GM10266 (cell line): ENCODE data around the gene PTCH1.

Experiments used
- DNase-seq: peaks from one replicate; pipeline ENCODE4 v3.0.0; 2012; ENCODE audit errors: extremely low spot score
- TF ChIP-seq, protein P1 (sequence below): IDR thresholded peaks from 2 replicates; pipeline ENCODE4 v1.5.1; 2012; ENCODE audit warnings: mild to moderate bottlenecking, low read depth; ENCODE audit not compliant: control insufficient read depth, insufficient read depth; ENCODE audit errors: missing control alignments

Gene PTCH1

DNA sequence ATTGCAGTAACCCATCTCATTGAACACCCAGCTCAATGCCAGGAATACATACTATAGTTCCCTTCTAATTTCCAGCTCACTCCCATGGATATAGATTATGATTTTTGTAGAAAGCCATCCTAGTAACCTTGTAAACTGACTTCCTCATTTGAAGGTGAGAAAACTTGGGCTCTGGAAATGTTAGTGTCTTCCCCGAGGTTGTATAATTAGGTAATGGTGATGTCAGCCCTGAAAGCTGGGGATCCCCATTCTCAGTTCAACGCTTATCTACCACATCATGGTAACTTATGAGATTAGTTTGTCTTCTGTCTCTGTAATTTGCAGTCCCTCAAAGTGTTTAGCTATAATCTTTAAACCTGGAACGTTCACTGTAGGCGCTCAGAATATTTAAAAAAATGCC is 34.6 kb upstream of the PTCH1 start:
- DNase-seq, result no peak
- TF ChIP-seq, protein P1, sequence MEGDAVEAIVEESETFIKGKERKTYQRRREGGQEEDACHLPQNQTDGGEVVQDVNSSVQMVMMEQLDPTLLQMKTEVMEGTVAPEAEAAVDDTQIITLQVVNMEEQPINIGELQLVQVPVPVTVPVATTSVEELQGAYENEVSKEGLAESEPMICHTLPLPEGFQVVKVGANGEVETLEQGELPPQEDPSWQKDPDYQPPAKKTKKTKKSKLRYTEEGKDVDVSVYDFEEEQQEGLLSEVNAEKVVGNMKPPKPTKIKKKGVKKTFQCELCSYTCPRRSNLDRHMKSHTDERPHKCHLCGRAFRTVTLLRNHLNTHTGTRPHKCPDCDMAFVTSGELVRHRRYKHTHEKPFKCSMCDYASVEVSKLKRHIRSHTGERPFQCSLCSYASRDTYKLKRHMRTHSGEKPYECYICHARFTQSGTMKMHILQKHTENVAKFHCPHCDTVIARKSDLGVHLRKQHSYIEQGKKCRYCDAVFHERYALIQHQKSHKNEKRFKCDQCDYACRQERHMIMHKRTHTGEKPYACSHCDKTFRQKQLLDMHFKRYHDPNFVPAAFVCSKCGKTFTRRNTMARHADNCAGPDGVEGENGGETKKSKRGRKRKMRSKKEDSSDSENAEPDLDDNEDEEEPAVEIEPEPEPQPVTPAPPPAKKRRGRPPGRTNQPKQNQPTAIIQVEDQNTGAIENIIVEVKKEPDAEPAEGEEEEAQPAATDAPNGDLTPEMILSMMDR, result no peak

GRCh38 chr9:95545831-95546567 is 29.2 kb upstream of the PTCH1 start:
- TF ChIP-seq, protein P1, result no peak
- DNase-seq, result no peak

DNA sequence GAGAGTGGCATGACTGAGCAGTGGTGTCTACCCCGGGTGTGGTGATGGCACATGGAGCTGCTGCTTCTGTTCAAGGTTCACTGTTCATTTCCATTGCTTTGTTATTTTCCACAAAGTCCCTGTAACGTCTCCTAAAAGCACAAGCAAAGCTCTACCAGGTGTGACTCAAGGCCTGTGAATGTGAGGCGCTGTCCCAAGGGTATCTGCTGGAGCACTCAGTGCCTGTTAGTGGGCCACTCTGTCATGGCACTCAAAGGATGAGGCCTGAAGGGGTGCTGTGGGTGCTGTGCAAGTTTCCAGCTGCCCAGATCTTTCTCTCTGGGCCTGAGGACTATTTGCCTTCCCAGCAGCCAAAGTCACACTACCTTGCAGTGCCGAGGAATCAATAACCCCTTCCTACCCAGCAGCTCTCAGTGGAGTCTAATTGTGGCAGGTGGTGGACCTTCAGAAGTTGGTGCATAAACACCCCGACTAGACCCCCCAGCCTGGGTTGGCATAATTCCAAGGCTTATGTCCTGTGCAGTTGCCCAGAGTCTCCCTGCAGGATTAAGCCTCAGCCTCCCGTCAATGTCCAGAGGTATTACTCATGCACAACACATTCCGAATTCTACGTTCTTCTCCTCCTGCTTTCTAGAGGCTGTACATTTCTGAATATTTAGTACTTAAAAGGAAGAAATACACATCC is 17.4 kb upstream of the PTCH1 start:
- no peak for DNase-seq
- TF ChIP-seq, protein P1, result no peak

DNA sequence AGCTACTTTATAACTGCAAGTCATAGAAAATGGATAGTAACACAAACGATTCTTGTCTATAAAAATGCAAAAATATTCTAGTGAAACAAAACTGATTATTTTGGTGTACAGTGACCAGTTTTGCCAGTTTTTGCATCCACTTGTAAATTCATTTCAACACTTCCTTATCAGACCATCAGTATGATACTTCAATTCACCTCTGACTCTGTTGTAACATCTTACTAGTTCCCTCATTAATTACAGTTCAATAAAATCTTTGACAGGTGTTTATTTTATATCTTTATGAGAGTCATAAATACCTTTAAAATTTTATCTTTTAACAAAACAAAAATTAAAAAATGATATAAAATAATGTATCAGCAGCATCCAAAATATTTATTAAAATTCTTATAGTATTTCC is 13.1 kb upstream of the PTCH1 start:
- no peak for DNase-seq
- TF ChIP-seq, protein P1, result no peak

GRCh38 chr9:95528908-95529502 is 12.2 kb upstream of the PTCH1 start:
- TF ChIP-seq, protein P1, result no peak
- DNase-seq, result no peak

GRCh38 chr9:95522871-95523370 is 6.2 kb upstream of the PTCH1 start:
- TF ChIP-seq, protein P1, result no peak
- DNase-seq, result no peak
